Natural killer cell treated with Interleukin-12 subunit alpha and Interleukin-12 subunit beta and Interleukin-15 and Interleukin-18, amount 100 ng/mL, for 72 hours (primary cell): ENCODE measurements around the gene CADPS. TPM values are rescaled to one million over a fixed set of nuclear protein-coding genes. Genes with fewer than 3 reads are reported as not detected.
A peak's percentile ranks its signal among the peaks of the same experiment; 100 is the strongest.

Experiments
- ATAC-seq, 2 donors: fragments of 150-1000 bp; cut with Tn5 transposase in 1 of 2; sonication (Bioruptor Pico), chemical (Tn5 transposase) in 1 of 2; 2 replicates each; pipeline ENCODE4 v1.10.0; 2021
- DNase-seq: peaks from one replicate; pipeline ENCODE4 v3.0.0; 2022; ENCODE audit warnings: low spot score
- H3K27ac Mint-ChIP-seq, 2 donors: 1 replicate in 1 of 2; 2 replicates in 1 of 2; pipeline ENCODE4 v1.8.0; 2022; ENCODE audit warnings: mixed read lengths in 2 of 2, mild to moderate bottlenecking in 1 of 2, moderate library complexity in 1 of 2
- H3K27me3 Mint-ChIP-seq, 2 donors: 1 replicate in 1 of 2; 2 replicates in 1 of 2; pipeline ENCODE4 v1.8.0; 2022; ENCODE audit warnings: mixed read lengths in 2 of 2
- H3K36me3 Mint-ChIP-seq: one replicate; pipeline ENCODE4 v1.8.0; 2022; ENCODE audit warnings: mixed read lengths
- H3K4me1 Mint-ChIP-seq, 2 donors: 1 replicate in 1 of 2; 2 replicates in 1 of 2; pipeline ENCODE4 v1.8.0; 2022; ENCODE audit warnings: low read depth in 2 of 2, mixed read lengths in 2 of 2, mild to moderate bottlenecking in 1 of 2
- H3K4me3 Mint-ChIP-seq: one replicate; pipeline ENCODE4 v1.8.0; 2022; ENCODE audit warnings: mixed read lengths
- H3K9me3 Mint-ChIP-seq: 2 replicates; pipeline ENCODE4 v1.8.0; 2022; ENCODE audit warnings: mixed read lengths
- total RNA-seq, 2 donors: library from RNA; stranded (reverse); gene quantifications; one replicate each; pipeline ENCODE4 v1.2.3, GENCODE V29; 2022

CADPS gene
- total RNA-seq, 2 donors from 2014 or later: not detected

DNA sequence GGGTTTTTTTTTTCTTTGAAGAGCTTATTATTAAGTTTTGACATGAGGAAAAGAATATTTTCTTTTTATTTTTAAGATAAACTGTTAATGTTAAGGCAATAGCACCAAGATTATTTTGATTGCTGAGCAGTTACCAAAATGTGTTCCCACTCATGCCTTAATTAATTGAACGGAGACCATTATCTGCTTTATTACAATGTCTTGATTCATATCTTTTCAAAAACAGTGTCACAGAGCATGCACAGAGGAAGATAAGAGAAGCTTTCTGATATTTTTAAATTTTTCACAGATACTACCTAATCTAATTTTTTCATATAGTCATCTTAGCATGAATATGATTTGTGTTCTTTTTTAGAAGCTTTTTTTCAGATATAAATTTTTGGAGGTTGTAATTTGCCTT lies 395.2 kb downstream of the CADPS start:
- Mint-ChIP-seq H3K36me3 (no peaks in the 10 kb centered on the region), H3K4me1 (no peaks in the 10 kb centered on the region), H3K4me3 (no peak overlapping the region), H3K27me3 (no peaks in the 10 kb centered on the region), H3K27ac (no peak overlapping the region), H3K9me3 (no peaks in the 10 kb centered on the region)
- DNase-seq (no peak), ATAC-seq (no peak)

- H3K27me3 Mint-ChIP-seq: no peaks in the 10 kb centered on the region
- no peaks in the 10 kb centered on the region for H3K36me3 Mint-ChIP-seq
- ATAC-seq (no peak), DNase-seq (no peak)
- no peak overlapping the region for H3K27ac Mint-ChIP-seq
- H3K4me1 Mint-ChIP-seq: no peaks in the 10 kb centered on the region
- H3K9me3 Mint-ChIP-seq: no peaks in the 10 kb centered on the region
- H3K4me3 Mint-ChIP-seq: no peak overlapping the region
These were observed 395.9 kb downstream of the CADPS start for GRCh38 chr3:62479326-62479725.

DNA sequence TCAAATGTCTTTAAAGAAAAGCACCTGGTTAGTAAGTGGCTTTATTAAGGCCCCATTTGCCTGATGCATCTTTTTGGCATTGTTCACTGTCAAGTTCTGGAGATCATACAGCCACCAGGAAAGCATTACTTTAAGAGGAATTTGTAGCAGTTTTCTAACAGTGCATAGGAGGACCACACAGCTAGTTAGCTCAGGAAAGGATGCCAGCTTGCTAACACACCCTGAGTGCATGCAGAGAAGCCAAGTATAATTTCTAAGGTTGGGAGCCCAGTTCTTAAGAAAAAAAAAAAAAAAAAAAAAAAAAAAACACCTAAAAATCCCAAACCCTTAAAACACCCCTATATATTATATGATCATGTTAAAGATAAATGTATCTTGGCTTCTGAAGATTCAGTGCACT lies 399.9 kb downstream of the CADPS start:
- no peaks in the 10 kb centered on the region for H3K4me1 Mint-ChIP-seq
- H3K4me3 Mint-ChIP-seq: no peak overlapping the region
- peaks cover 6% of the 10 kb centered on the region for H3K36me3 Mint-ChIP-seq
- no peaks in the 10 kb centered on the region for H3K9me3 Mint-ChIP-seq
- no peak for DNase-seq
- no peaks in the 10 kb centered on the region for H3K27me3 Mint-ChIP-seq
- ATAC-seq: no peak
- no peak overlapping the region for H3K27ac Mint-ChIP-seq

DNA sequence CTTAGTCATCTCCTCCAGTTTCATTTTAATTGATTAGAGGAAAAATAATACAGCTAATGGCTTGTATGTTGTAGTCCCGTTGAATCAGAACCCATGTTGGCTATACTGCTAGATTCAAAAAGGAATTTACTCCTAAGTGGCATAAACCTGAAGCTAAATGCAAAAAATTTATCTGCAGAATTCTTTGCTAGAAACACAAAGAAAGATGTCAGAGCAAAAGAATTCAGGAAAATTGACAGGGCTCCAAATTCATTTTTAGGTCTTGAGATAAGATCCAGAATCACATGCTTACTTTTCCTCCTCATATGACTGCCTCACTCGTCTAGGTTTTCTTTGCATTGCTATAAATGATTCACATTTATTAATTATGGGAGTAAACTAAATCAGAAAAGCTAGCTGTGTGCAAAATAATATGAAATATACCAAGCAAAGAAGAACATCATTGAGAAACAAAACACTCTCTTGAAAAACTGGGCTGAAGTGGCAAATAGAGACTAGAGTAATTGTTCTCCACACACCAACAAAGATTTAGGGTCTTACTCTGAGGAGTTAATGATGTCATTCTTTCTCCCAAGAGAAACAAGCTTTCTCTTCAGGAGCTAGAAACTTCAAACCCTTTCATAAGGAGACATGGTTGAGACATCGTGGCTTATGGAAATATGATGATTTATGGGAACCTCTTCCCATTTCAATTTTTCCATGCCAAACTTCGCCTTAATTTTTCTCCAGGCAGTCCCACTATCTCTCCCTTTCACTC lies 407.1 kb downstream of the CADPS start:
- ATAC-seq (no peak), DNase-seq (no peak)
- Mint-ChIP-seq H3K36me3 (peaks cover 6% of the 10 kb centered on the region), H3K27me3 (no peaks in the 10 kb centered on the region), H3K4me3 (no peak overlapping the region), H3K9me3 (no peaks in the 10 kb centered on the region), H3K27ac (no peak overlapping the region), H3K4me1 (no peaks in the 10 kb centered on the region)

DNA sequence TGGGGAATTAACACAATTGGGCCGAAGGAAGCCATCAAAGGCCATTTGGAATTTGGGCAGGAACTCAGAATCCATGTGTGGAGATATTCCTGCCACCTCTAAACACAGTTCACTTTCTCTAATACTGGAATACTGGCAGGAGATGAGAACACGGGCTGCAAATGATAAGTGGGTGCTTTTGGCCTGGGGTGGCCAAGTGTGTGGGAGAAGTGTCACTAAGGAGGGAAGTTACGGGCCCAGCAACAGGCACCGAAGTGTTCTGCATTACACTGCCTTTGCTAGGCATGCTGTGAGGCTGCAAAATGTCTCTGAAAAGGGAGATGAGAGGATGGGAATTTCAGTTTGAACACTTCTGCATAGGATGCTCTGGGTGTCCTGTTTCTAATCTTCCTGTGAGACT lies 412.4 kb downstream of the CADPS start:
- Mint-ChIP-seq H3K36me3 (no peaks in the 10 kb centered on the region), H3K27ac (no peak overlapping the region), H3K27me3 (no peaks in the 10 kb centered on the region), H3K9me3 (peaks cover 5% of the 10 kb centered on the region), H3K4me3 (no peak overlapping the region), H3K4me1 (no peaks in the 10 kb centered on the region)
- ATAC-seq (no peak), DNase-seq (no peak)

- Mint-ChIP-seq H3K27ac (no peak overlapping the region), H3K4me1 (no peaks in the 10 kb centered on the region), H3K36me3 (no peaks in the 10 kb centered on the region), H3K4me3 (no peak overlapping the region), H3K9me3 (peaks cover 5% of the 10 kb centered on the region), H3K27me3 (no peaks in the 10 kb centered on the region)
- DNase-seq: no peak
- ATAC-seq: no peak
These were observed 413.0 kb downstream of the CADPS start for GRCh38 chr3:62462104-62462762.

GRCh38 chr3:62454916-62455315 lies 420.3 kb downstream of the CADPS start:
- Mint-ChIP-seq H3K27ac (no peak overlapping the region), H3K36me3 (no peaks in the 10 kb centered on the region), H3K4me3 (no peak overlapping the region), H3K27me3 (no peaks in the 10 kb centered on the region), H3K4me1 (no peaks in the 10 kb centered on the region), H3K9me3 (peaks cover 6% of the 10 kb centered on the region)
- no peak for DNase-seq
- no peak for ATAC-seq

DNA sequence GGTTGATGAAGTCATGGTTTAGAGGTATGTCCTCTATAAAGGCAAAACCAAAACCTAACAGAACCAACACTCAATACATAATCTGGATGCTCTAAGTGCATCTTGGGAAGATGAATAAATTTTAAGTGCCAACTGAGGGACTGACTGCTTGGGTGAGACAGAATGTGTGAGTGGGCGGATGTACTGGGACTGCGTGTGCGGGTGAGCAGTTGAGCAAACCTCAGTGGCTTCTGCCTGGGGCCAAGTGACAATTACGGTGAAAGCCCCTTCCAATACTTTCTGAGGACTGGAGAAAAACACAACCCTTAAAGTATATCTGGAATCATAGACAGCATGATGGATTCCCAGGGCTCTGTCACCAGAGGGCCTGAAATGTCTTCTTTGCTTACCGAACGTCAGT lies 421.8 kb downstream of the CADPS start:
- peaks cover 6% of the 10 kb centered on the region for H3K9me3 Mint-ChIP-seq
- H3K27ac Mint-ChIP-seq: no peak overlapping the region
- H3K4me1 Mint-ChIP-seq: no peaks in the 10 kb centered on the region
- H3K27me3 Mint-ChIP-seq: no peaks in the 10 kb centered on the region
- H3K36me3 Mint-ChIP-seq: no peaks in the 10 kb centered on the region
- ATAC-seq: no peak
- H3K4me3 Mint-ChIP-seq: no peak overlapping the region
- DNase-seq: no peak

- Mint-ChIP-seq H3K4me1 (no peaks in the 10 kb centered on the region), H3K4me3 (no peak overlapping the region), H3K27me3 (no peaks in the 10 kb centered on the region), H3K36me3 (no peaks in the 10 kb centered on the region), H3K9me3 (peaks cover 6% of the 10 kb centered on the region), H3K27ac (no peak overlapping the region)
- no peak for DNase-seq
- no peak for ATAC-seq
These were observed 423.9 kb downstream of the CADPS start for GRCh38 chr3:62451211-62451887.

- H3K27ac Mint-ChIP-seq: no peak overlapping the region
These were observed 428.8 kb downstream of the CADPS start for GRCh38 chr3:62446337-62446940.

GRCh38 chr3:62445275-62445674 lies 429.9 kb downstream of the CADPS start:
- H3K4me3 Mint-ChIP-seq: peak overlapping the region; percentile 18
- no peak overlapping the region for H3K27ac Mint-ChIP-seq
- no peaks in the 10 kb centered on the region for H3K27me3 Mint-ChIP-seq
- no peak for DNase-seq
- H3K4me1 Mint-ChIP-seq: peaks cover 0 to 5% of the 10 kb centered on the region in 2 donors
- no peak for ATAC-seq
- peaks cover 5% of the 10 kb centered on the region for H3K36me3 Mint-ChIP-seq
- peaks cover 4% of the 10 kb centered on the region for H3K9me3 Mint-ChIP-seq

More at GRCh38 chr3:62446337-62446940, 428.8 kb downstream of the CADPS start:
- DNase-seq (no peak), ATAC-seq (no peak)
- peaks cover 5% of the 10 kb centered on the region for H3K36me3 Mint-ChIP-seq
- no peak overlapping the region for H3K4me3 Mint-ChIP-seq
- no peaks in the 10 kb centered on the region for H3K27me3 Mint-ChIP-seq
- peaks cover 4% of the 10 kb centered on the region for H3K9me3 Mint-ChIP-seq
- peaks cover 0 to 5% of the 10 kb centered on the region in 2 donors for H3K4me1 Mint-ChIP-seq

DNA sequence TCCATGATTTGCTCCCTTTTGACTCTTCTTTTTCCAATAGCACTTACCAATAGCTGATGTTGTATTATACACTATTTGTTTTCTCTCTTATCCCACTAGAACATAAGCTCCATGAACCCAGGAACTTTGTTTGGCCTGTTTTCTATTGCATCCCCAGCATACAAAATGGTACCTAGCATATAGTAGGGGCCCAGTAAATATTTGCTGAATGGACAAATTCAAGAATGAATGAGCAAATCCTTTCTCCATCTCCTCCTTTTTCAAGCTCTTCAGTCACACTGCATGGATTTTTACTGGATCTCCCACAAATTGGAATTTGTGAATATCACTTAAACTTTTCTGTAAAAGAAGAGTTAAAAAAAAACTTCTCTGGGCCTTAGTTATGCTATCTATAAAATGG lies 435.2 kb downstream of the CADPS start:
- Mint-ChIP-seq H3K27ac (no peak overlapping the region), H3K27me3 (peaks cover 0 to 7% of the 10 kb centered on the region in 2 donors), H3K4me3 (no peak overlapping the region), H3K36me3 (peaks cover 5% of the 10 kb centered on the region), H3K9me3 (peaks cover 4% of the 10 kb centered on the region), H3K4me1 (no peaks in the 10 kb centered on the region)
- ATAC-seq: no peak
- no peak for DNase-seq

- peaks cover 0 to 7% of the 10 kb centered on the region in 2 donors for H3K27me3 Mint-ChIP-seq
- H3K36me3 Mint-ChIP-seq: peaks cover 5% of the 10 kb centered on the region
- DNase-seq: no peak
- no peak for ATAC-seq
- H3K4me3 Mint-ChIP-seq: no peak overlapping the region
- H3K27ac Mint-ChIP-seq: no peak overlapping the region
- H3K9me3 Mint-ChIP-seq: peaks cover 4% of the 10 kb centered on the region
- H3K4me1 Mint-ChIP-seq: no peaks in the 10 kb centered on the region
These were observed 435.9 kb downstream of the CADPS start for GRCh38 chr3:62439176-62439813.
